Adrenal gland (tissue), 5 donors: ENCODE data around the gene BMERB1.

ENCODE experiments used
- CTCF ChIP-seq, 6 experiments: fragments of 450-650 bp in 4 of 6; fragments of 200-600 bp in 2 of 6; sonication (generic) in 1 of 6; IDR thresholded peaks; 1 replicate in 5 of 6; 2 replicates in 1 of 6; pipeline versions ENCODE4 v1.5.1 to v1.8.0; 2016 to 2021; ENCODE audit warnings: antibody characterized with exemption in 6 of 6, mild to moderate bottlenecking in 2 of 6, moderate library complexity in 1 of 6
- POLR2A ChIP-seq, 2 donors: fragments of 450-650 bp; IDR thresholded peaks; one replicate each; pipeline ENCODE4 v1.6.1; 2017; ENCODE audit warnings: antibody characterized with exemption in 2 of 2, mild to moderate bottlenecking in 2 of 2, moderate library complexity in 1 of 2
- donor health status: DM: no; HTN: no; CAD: no.

- TF ChIP-seq CTCF (IDR thresholded peaks at IDR 0.05) (no peak), POLR2A (IDR thresholded peaks at IDR 0.05) (no peak)
Observed at GRCh38 chr16:15593235-15593634, 158.8 kb downstream of the BMERB1 start.
